Trophoblast cell (in vitro differentiated cells and primary cell): ENCODE results near the gene NLK.
"Not testable (repeated sequence)": the region's sequence is repeated elsewhere in the genome, so short reads cannot be mapped to it uniquely, and the experiment has no call there.

Experiments used
- DNase-seq, 2 donors: peaks; one replicate each; pipeline ENCODE4 v3.0.0-alpha.2; 2016
- H2AFZ ChIP-seq: 2 replicates; pipeline ENCODE4 v1.6.1; 2013; ENCODE audit warnings: low read length, moderate library complexity, mild to moderate bottlenecking; ENCODE audit not compliant: insufficient read depth, poor library complexity
- H2AK5ac ChIP-seq: 2 replicates; pipeline ENCODE4 v1.6.1; 2013; ENCODE audit warnings: mild to moderate bottlenecking, low read length
- H2BK120ac ChIP-seq: 2 replicates; pipeline ENCODE4 v1.6.1; 2013; ENCODE audit warnings: low read length, mild to moderate bottlenecking, moderate library complexity; ENCODE audit not compliant: insufficient read depth, poor library complexity
- H2BK12ac ChIP-seq: 2 replicates; pipeline ENCODE4 v1.6.1; 2013; ENCODE audit warnings: mild to moderate bottlenecking, low read length, moderate library complexity
- H2BK5ac ChIP-seq: 2 replicates; pipeline ENCODE4 v1.6.1; 2013; ENCODE audit warnings: low read length, low read depth, moderate library complexity, mild to moderate bottlenecking; ENCODE audit not compliant: poor library complexity
- H3K14ac ChIP-seq: 2 replicates; pipeline ENCODE4 v1.6.1; 2013; ENCODE audit warnings: mild to moderate bottlenecking, low read length
- H3K18ac ChIP-seq: 2 replicates; pipeline ENCODE4 v1.6.1; 2013; ENCODE audit warnings: mild to moderate bottlenecking, low read length
- H3K23ac ChIP-seq: 2 replicates; pipeline ENCODE4 v1.6.1; 2013; ENCODE audit warnings: low read length
- H3K27ac ChIP-seq: 2 replicates; pipeline ENCODE4 v1.5.1; 2013; ENCODE audit warnings: low read depth, mild to moderate bottlenecking, inconsistent platforms, low read length, moderate library complexity
- H3K27me3 ChIP-seq: 2 replicates; pipeline ENCODE4 v1.6.1; 2013; ENCODE audit warnings: inconsistent platforms, mild to moderate bottlenecking, low read length, moderate library complexity; ENCODE audit not compliant: insufficient read depth
- H3K36me3 ChIP-seq, 2 experiments: 1 replicate in 1 of 2; 2 replicates in 1 of 2; pipeline ENCODE4 v1.6.1; 2013; ENCODE audit warnings: low read length in 2 of 2, mild to moderate bottlenecking in 2 of 2, moderate library complexity in 1 of 2; ENCODE audit not compliant: insufficient read depth in 2 of 2, control insufficient read depth in 1 of 2
- H3K4ac ChIP-seq: 2 replicates; pipeline ENCODE4 v1.6.1; 2013; ENCODE audit warnings: low read depth, mild to moderate bottlenecking, low read length, moderate library complexity
- H3K4me1 ChIP-seq, 2 experiments: 1 replicate in 1 of 2; 2 replicates in 1 of 2; pipeline ENCODE4 v1.6.1; 2013; ENCODE audit warnings: low read length in 2 of 2, mild to moderate bottlenecking in 2 of 2, moderate library complexity in 1 of 2; ENCODE audit not compliant: insufficient read depth in 2 of 2, control insufficient read depth in 1 of 2
- H3K4me2 ChIP-seq: 2 replicates; pipeline ENCODE4 v1.6.1; 2013; ENCODE audit warnings: inconsistent platforms, mild to moderate bottlenecking, low read length, moderate library complexity
- H3K4me3 ChIP-seq: 2 replicates; pipeline ENCODE4 v1.5.1; 2013; ENCODE audit warnings: mild to moderate bottlenecking, low read depth, low read length, inconsistent platforms
- H3K79me1 ChIP-seq: one replicate; pipeline ENCODE4 v1.6.1; 2013; ENCODE audit warnings: low read length
- H3K79me2 ChIP-seq: 2 replicates; pipeline ENCODE4 v1.6.1; 2013; ENCODE audit warnings: low read length, mild to moderate bottlenecking; ENCODE audit not compliant: control insufficient read depth, insufficient read depth, poor library complexity
- H3K9ac ChIP-seq: 2 replicates; pipeline ENCODE4 v1.6.1; 2013; ENCODE audit warnings: mild to moderate bottlenecking, low read length
- H3K9me3 ChIP-seq: 2 replicates; pipeline ENCODE4 v1.6.1; 2013; ENCODE audit warnings: low read depth, mild to moderate bottlenecking, control low read depth, inconsistent platforms, low read length; ENCODE audit not compliant: insufficient read depth
- H4K12ac ChIP-seq: 2 replicates; pipeline ENCODE4 v1.6.1; 2013; ENCODE audit warnings: low read depth, mild to moderate bottlenecking, low read length, moderate library complexity
- H4K8ac ChIP-seq: 2 replicates; pipeline ENCODE4 v1.6.1; 2013; ENCODE audit warnings: low read depth, mild to moderate bottlenecking, low read length, moderate library complexity
- H4K91ac ChIP-seq: one replicate; pipeline ENCODE4 v1.6.1; 2013; ENCODE audit warnings: low read depth, mild to moderate bottlenecking, low read length, moderate library complexity
- WGBS: extraction: QIAGEN DNeasy Blood & Tissue Kit; methylation state at CpG from one replicate; pipeline ENCODE4 v1.1.7; 2013; ENCODE audit warnings: missing lambda C conversion rate; ENCODE audit not compliant: insufficient read length, insufficient coverage; ENCODE audit errors: extremely low coverage; 5-methylcytosine and 5-hydroxymethylcytosine counted together

NLK gene

DNA sequence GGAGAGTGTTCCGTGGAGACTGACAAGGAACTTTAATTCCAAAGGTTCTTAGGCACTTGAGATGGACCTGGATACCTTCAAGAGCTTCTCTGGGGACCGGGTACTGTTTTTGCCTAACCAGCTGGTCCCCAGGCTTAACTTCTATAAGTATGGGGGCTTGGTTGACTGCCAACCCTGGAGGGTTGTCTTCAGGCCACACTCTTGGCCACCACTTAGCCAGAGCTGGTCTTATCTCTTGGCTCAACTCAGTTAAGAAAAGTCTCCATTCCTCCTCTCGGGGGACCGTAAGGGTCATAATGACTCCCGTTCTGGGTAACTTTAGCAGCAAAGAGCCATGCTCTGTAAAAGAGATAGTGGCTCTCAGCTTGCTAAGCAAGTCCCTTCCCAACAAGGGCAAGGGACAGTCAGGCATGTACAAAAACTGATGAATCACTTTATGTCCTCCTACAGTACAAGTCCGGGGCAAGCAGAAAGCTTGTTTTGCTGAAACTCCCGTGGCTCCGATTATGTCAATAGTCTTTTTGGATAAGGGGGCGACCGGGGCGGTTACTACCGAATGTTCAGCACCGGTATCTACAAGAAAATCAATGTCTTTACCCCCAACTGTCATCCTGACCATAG, 193.7 kb downstream of the NLK start:
- not testable (repeated sequence) for H3K4me3 ChIP-seq, H2BK5ac ChIP-seq, H4K12ac ChIP-seq, H3K4ac ChIP-seq, H3K4me2 ChIP-seq, H2AK5ac ChIP-seq, H3K27me3 ChIP-seq, H3K23ac ChIP-seq, H3K18ac ChIP-seq, H3K79me2 ChIP-seq, H3K27ac ChIP-seq, H3K9ac ChIP-seq, H4K8ac ChIP-seq, H3K9me3 ChIP-seq, H3K14ac ChIP-seq, H2AFZ ChIP-seq, H3K36me3 ChIP-seq, DNase-seq
- WGBS, result no CpG with 5 or more reads among the region's 13 CpGs
- Histone ChIP-seq H3K4me1 (peaks cover 23 to 30% of the 10 kb centered on the region in 2 experiments), H4K91ac (peak overlapping the region; percentile 70), H3K79me1 (peaks cover 20% of the 10 kb centered on the region), H2BK12ac (peak overlapping the region; percentile 73), H2BK120ac (peak overlapping the region; percentile 68)

- not testable (repeated sequence) for H3K4me3 ChIP-seq, H3K4me2 ChIP-seq, H2BK5ac ChIP-seq, H3K27ac ChIP-seq, H4K8ac ChIP-seq, H2BK120ac ChIP-seq, H2AFZ ChIP-seq, H3K23ac ChIP-seq, H3K9me3 ChIP-seq, H4K12ac ChIP-seq, DNase-seq, H3K27me3 ChIP-seq, H3K79me2 ChIP-seq, H3K9ac ChIP-seq, H3K4ac ChIP-seq, H3K36me3 ChIP-seq
- peaks cover 15% of the 10 kb centered on the region for H3K79me1 ChIP-seq
- peak overlapping the region; percentile 28 for H3K14ac ChIP-seq
- peak overlapping the region; percentile 10 for H2BK12ac ChIP-seq
- no CpG with 5 or more reads among the region's 21 CpGs for whole genome bisulfite sequencing
- H3K4me1 ChIP-seq, result peaks cover 22 to 33% of the 10 kb centered on the region in 2 experiments
- peak overlapping the region; percentile 11 for H2AK5ac ChIP-seq
- H4K91ac ChIP-seq, result peak overlapping the region; percentile 66
- H3K18ac ChIP-seq, result peak overlapping the region; percentile 17
Measured at GRCh38 chr17:28238547-28239270, 196.2 kb downstream of the NLK start.

GRCh38 chr17:28239271-28239624, 196.8 kb downstream of the NLK start:
- WGBS, result no CpG with 5 or more reads among the region's 3 CpGs
- H4K91ac ChIP-seq, result no peak overlapping the region
- no peak overlapping the region for H3K18ac ChIP-seq
- H3K36me3 ChIP-seq, result no peaks in the 10 kb centered on the region
- no peak for DNase-seq
- H3K4me2 ChIP-seq, result no peak overlapping the region
- peaks cover 13% of the 10 kb centered on the region for H3K79me1 ChIP-seq
- H2BK5ac ChIP-seq, result no peak overlapping the region
- no peak overlapping the region for H3K4me3 ChIP-seq
- H3K9ac ChIP-seq, result no peak overlapping the region
- H3K9me3 ChIP-seq, result no peaks in the 10 kb centered on the region
- H2AK5ac ChIP-seq, result no peak overlapping the region
- H3K4me1 ChIP-seq, result peaks cover 22 to 31% of the 10 kb centered on the region in 2 experiments
- H3K27ac ChIP-seq, result no peak overlapping the region
- H3K27me3 ChIP-seq, result no peaks in the 10 kb centered on the region
- no peak overlapping the region for H2AFZ ChIP-seq
- H2BK120ac ChIP-seq, result no peak overlapping the region
- no peaks in the 10 kb centered on the region for H3K79me2 ChIP-seq
- no peak overlapping the region for H3K14ac ChIP-seq
- H4K12ac ChIP-seq, result no peak overlapping the region
- no peak overlapping the region for H3K23ac ChIP-seq
- H3K4ac ChIP-seq, result no peak overlapping the region
- no peak overlapping the region for H4K8ac ChIP-seq
- H2BK12ac ChIP-seq, result peak overlapping the region; percentile 11

GRCh38 chr17:28240688-28241340, 198.3 kb downstream of the NLK start:
- Histone ChIP-seq H3K36me3 (no peaks in the 10 kb centered on the region), H2AK5ac (peak overlapping the region; percentile 14), H2AFZ (no peak overlapping the region), H3K79me2 (no peaks in the 10 kb centered on the region), H3K4me3 (no peak overlapping the region), H4K12ac (peak overlapping the region; percentile 23), H2BK120ac (no peak overlapping the region), H3K27ac (no peak overlapping the region), H4K8ac (no peak overlapping the region), H3K9ac (no peak overlapping the region), H3K18ac (peak overlapping the region; percentile 22), H3K4ac (no peak overlapping the region), H2BK5ac (peak overlapping the region; percentile 6), H3K79me1 (peaks cover 4% of the 10 kb centered on the region), H3K4me1 (peaks cover 14 to 21% of the 10 kb centered on the region in 2 experiments), H4K91ac (peak overlapping the region; percentile 53), H2BK12ac (peak overlapping the region; percentile 25), H3K9me3 (no peaks in the 10 kb centered on the region), H3K4me2 (no peak overlapping the region), H3K14ac (peak overlapping the region; percentile 15), H3K27me3 (no peaks in the 10 kb centered on the region), H3K23ac (no peak overlapping the region)
- no CpG with 5 or more reads among the region's 8 CpGs for WGBS
- DNase-seq, result peak; percentile 67 to 87
